Mesendoderm (in vitro differentiated cells): ENCODE data around the gene EYS.

Source experiments
- DNase-seq: peaks from one replicate; pipeline ENCODE4 v3.0.0; 2013
- H2AK5ac ChIP-seq: 2 replicates; pipeline ENCODE4 v1.6.1; 2013; ENCODE audit warnings: low read length, inconsistent platforms
- H2BK120ac ChIP-seq: 2 replicates; pipeline ENCODE4 v1.6.1; 2013; ENCODE audit warnings: low read depth, mild to moderate bottlenecking, low read length, moderate library complexity, mixed read lengths
- H2BK15ac ChIP-seq: replicated peaks from 2 replicates; pipeline ENCODE4 v1.6.1; 2013; ENCODE audit warnings: low read depth, mild to moderate bottlenecking, moderate library complexity
- H2BK5ac ChIP-seq: 2 replicates; pipeline ENCODE4 v1.6.1; 2013; ENCODE audit warnings: low read length, inconsistent platforms
- H3K18ac ChIP-seq: 2 replicates; pipeline ENCODE4 v1.6.1; 2013; ENCODE audit warnings: mild to moderate bottlenecking, low read length, mixed read lengths
- H3K23ac ChIP-seq: one replicate; pipeline ENCODE4 v1.6.1; 2013; ENCODE audit warnings: low read length
- H3K27ac ChIP-seq: 2 replicates; pipeline ENCODE4 v1.5.1; 2013; ENCODE audit warnings: low read depth, mild to moderate bottlenecking, inconsistent platforms, low read length, moderate library complexity
- H3K27me3 ChIP-seq: 2 replicates; pipeline ENCODE4 v1.6.1; 2013; ENCODE audit warnings: low read length, control low read depth, mild to moderate bottlenecking, inconsistent platforms; ENCODE audit not compliant: insufficient read depth, poor library complexity
- H3K36me3 ChIP-seq: 2 replicates; pipeline ENCODE4 v1.6.1; 2013; ENCODE audit warnings: low read length, inconsistent platforms; ENCODE audit not compliant: control insufficient read depth, insufficient read depth
- H3K4ac ChIP-seq: one replicate; pipeline ENCODE4 v1.6.1; 2013; ENCODE audit warnings: low read depth, mild to moderate bottlenecking, low read length, moderate library complexity
- H3K4me1 ChIP-seq: 2 replicates; pipeline ENCODE4 v1.6.1; 2013; ENCODE audit warnings: low read depth, low read length, inconsistent platforms; ENCODE audit not compliant: control insufficient read depth
- H3K4me2 ChIP-seq: 2 replicates; pipeline ENCODE4 v1.6.1; 2013; ENCODE audit warnings: low read length
- H3K4me3 ChIP-seq: 2 replicates; pipeline ENCODE4 v1.5.1; 2013; ENCODE audit warnings: mild to moderate bottlenecking, low read length
- H3K56ac ChIP-seq: one replicate; pipeline ENCODE4 v1.6.1; 2013; ENCODE audit warnings: low read length
- H3K79me1 ChIP-seq: 2 replicates; pipeline ENCODE4 v1.6.1; 2013; ENCODE audit warnings: low read length, inconsistent platforms
- H3K79me2 ChIP-seq: 2 replicates; pipeline ENCODE4 v1.6.1; 2013; ENCODE audit warnings: mild to moderate bottlenecking, low read length; ENCODE audit not compliant: control insufficient read depth, insufficient read depth
- H3K9ac ChIP-seq: 2 replicates; pipeline ENCODE4 v1.6.1; 2013; ENCODE audit warnings: low read length, inconsistent platforms
- H4K5ac ChIP-seq: one replicate; pipeline ENCODE4 v1.6.1; 2013; ENCODE audit warnings: low read length
- H4K8ac ChIP-seq: one replicate; pipeline ENCODE4 v1.6.1; 2013; ENCODE audit warnings: low read depth, mild to moderate bottlenecking, control low read depth, low read length, moderate library complexity
- WGBS: extraction: QIAGEN DNeasy Blood & Tissue Kit; methylation state at CpG from one replicate; pipeline ENCODE4 v1.1.7; 2013; ENCODE audit warnings: low lambda C conversion rate, missing lambda C conversion rate; ENCODE audit not compliant: insufficient coverage; ENCODE audit errors: extremely low coverage; 5-methylcytosine and 5-hydroxymethylcytosine counted together

The EYS gene

GRCh38 chr6:63999613-64000012 lies 1707.4 kb downstream of the EYS start:
- H3K79me1 ChIP-seq: no peaks in the 10 kb centered on the region
- H4K5ac ChIP-seq: no peak overlapping the region
- no peaks in the 10 kb centered on the region for H3K79me2 ChIP-seq
- no peak overlapping the region for H4K8ac ChIP-seq
- no CpG with 5 or more reads among the region's 4 CpGs for WGBS
- H3K18ac ChIP-seq: no peak overlapping the region
- H3K4me2 ChIP-seq: no peak overlapping the region
- no peak overlapping the region for H2AK5ac ChIP-seq
- H3K36me3 ChIP-seq: no peaks in the 10 kb centered on the region
- no peaks in the 10 kb centered on the region for H3K27me3 ChIP-seq
- no peak overlapping the region for H2BK15ac ChIP-seq
- H2BK120ac ChIP-seq: no peak overlapping the region
- H3K9ac ChIP-seq: no peak overlapping the region
- H3K4ac ChIP-seq: no peak overlapping the region
- no peak overlapping the region for H3K56ac ChIP-seq
- no peak overlapping the region for H3K4me3 ChIP-seq
- no peak overlapping the region for H2BK5ac ChIP-seq
- no peak overlapping the region for H3K27ac ChIP-seq
- H3K4me1 ChIP-seq: no peaks in the 10 kb centered on the region
- H3K23ac ChIP-seq: no peak overlapping the region
- no peak for DNase-seq

DNA sequence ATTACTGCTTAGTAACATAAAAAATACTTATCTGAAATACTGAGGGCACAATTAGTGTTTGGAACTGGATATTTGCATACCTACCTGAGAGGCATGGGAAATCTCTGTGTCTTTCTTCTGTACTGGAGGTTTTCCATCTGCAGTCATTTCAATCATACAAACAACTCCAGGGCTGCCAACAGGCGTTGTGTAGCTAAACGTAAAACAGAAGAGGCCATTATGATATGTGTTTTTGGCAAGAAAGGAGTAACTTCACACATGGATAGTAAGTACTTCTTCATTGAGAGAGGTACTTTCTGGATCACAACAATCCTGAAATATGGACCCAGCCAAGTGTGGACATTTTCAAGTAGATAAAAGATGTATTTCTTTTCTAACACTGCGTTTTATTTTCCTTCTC lies 1708.0 kb downstream of the EYS start:
- DNase-seq: no peak
- Histone ChIP-seq H3K56ac (no peak overlapping the region), H3K23ac (no peak overlapping the region), H3K36me3 (no peaks in the 10 kb centered on the region), H3K9ac (no peak overlapping the region), H3K27ac (no peak overlapping the region), H3K4ac (no peak overlapping the region), H3K79me2 (no peaks in the 10 kb centered on the region), H3K27me3 (no peaks in the 10 kb centered on the region), H4K8ac (no peak overlapping the region), H2AK5ac (no peak overlapping the region), H2BK15ac (no peak overlapping the region), H3K18ac (no peak overlapping the region), H3K4me2 (no peak overlapping the region), H2BK5ac (no peak overlapping the region), H3K79me1 (no peaks in the 10 kb centered on the region), H3K4me1 (no peaks in the 10 kb centered on the region), H4K5ac (no peak overlapping the region), H2BK120ac (no peak overlapping the region), H3K4me3 (no peak overlapping the region)
- no CpG with 5 or more reads among the region's 3 CpGs for WGBS

DNA sequence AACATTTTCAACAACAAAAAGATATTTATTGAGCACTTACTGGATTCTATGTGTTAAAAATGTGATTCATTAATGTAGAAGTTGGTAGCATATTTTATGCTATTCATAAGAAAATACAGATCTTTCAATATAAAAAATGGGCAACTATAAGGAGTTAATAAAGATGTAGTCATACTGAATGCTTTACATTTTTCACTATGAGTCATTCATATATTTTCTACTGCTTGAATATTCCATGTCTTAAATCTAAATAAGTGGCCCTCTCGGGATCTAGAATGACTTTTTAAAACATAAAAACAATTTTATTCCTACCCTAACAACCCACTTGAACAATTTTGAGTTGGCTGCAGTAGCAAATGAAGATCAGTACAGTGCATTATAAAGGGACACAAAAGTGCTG lies 1709.3 kb downstream of the EYS start:
- H3K56ac ChIP-seq: no peak overlapping the region
- no peak overlapping the region for H2BK120ac ChIP-seq
- H3K4me2 ChIP-seq: no peak overlapping the region
- H3K79me2 ChIP-seq: no peaks in the 10 kb centered on the region
- H3K79me1 ChIP-seq: no peaks in the 10 kb centered on the region
- no peak overlapping the region for H3K9ac ChIP-seq
- no peak overlapping the region for H3K18ac ChIP-seq
- H2BK5ac ChIP-seq: no peak overlapping the region
- no peaks in the 10 kb centered on the region for H3K4me1 ChIP-seq
- no CpG with 5 or more reads among the region's 1 CpG for WGBS
- H4K8ac ChIP-seq: no peak overlapping the region
- no peaks in the 10 kb centered on the region for H3K36me3 ChIP-seq
- H3K27ac ChIP-seq: no peak overlapping the region
- H3K27me3 ChIP-seq: no peaks in the 10 kb centered on the region
- no peak overlapping the region for H2BK15ac ChIP-seq
- DNase-seq: no peak
- H4K5ac ChIP-seq: no peak overlapping the region
- no peak overlapping the region for H3K4me3 ChIP-seq
- no peak overlapping the region for H3K4ac ChIP-seq
- H2AK5ac ChIP-seq: no peak overlapping the region
- no peak overlapping the region for H3K23ac ChIP-seq

DNA sequence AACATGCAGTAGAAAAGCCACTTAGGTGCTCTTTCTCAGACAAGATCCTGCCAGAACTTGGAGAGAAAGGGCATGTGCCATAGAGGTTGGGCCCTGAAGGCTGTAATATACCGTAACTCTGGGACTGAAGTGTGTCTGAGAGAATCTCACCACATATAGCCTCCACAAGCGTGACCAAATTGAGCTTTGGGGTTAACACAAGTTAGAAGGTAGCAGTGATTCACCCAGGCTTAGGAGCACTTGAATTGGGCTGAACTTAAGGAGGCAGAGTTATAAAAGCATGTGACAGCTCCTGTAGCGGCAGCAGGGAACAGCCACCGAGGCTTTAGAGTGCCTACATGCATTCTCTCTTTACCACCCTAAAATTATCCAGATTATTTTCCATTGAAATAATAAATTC lies 1709.8 kb downstream of the EYS start:
- no peak overlapping the region for H4K5ac ChIP-seq
- no peaks in the 10 kb centered on the region for H3K79me2 ChIP-seq
- no peak overlapping the region for H3K4me2 ChIP-seq
- no peak overlapping the region for H2BK5ac ChIP-seq
- no peak overlapping the region for H3K27ac ChIP-seq
- no peaks in the 10 kb centered on the region for H3K36me3 ChIP-seq
- H3K4me3 ChIP-seq: no peak overlapping the region
- peak overlapping the region; percentile 76 for H4K8ac ChIP-seq
- no peaks in the 10 kb centered on the region for H3K79me1 ChIP-seq
- H2AK5ac ChIP-seq: no peak overlapping the region
- no peak overlapping the region for H3K9ac ChIP-seq
- no peak overlapping the region for H3K23ac ChIP-seq
- no peaks in the 10 kb centered on the region for H3K4me1 ChIP-seq
- H3K18ac ChIP-seq: no peak overlapping the region
- no CpG with 5 or more reads among the region's 4 CpGs for WGBS
- no peaks in the 10 kb centered on the region for H3K27me3 ChIP-seq
- no peak overlapping the region for H2BK120ac ChIP-seq
- no peak overlapping the region for H3K56ac ChIP-seq
- DNase-seq: peak; percentile 3
- H3K4ac ChIP-seq: no peak overlapping the region
- no peak overlapping the region for H2BK15ac ChIP-seq

DNA sequence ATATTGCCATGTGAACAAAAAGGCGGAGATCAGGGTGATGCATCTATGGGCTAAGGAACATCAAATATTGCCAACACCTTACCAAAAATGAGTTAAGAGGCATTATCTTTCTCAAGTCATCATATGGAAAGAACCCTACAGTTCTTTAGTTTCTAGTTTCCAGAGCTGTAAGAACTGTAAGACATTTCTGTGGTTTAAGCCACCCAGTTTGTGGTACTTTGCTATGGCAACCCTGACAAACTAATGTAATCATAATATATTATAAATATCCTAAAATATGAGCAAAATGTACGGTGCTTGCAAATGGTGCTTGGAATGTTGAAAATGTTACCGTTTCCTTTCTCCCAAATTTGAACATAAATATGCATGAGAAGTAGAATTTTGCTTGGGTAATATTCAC lies 1721.8 kb downstream of the EYS start:
- H3K4me3 ChIP-seq: no peak overlapping the region
- H3K23ac ChIP-seq: no peak overlapping the region
- H3K56ac ChIP-seq: no peak overlapping the region
- H3K9ac ChIP-seq: no peak overlapping the region
- H3K4me1 ChIP-seq: no peaks in the 10 kb centered on the region
- H4K8ac ChIP-seq: no peak overlapping the region
- H2BK5ac ChIP-seq: no peak overlapping the region
- H2BK15ac ChIP-seq: no peak overlapping the region
- H2BK120ac ChIP-seq: no peak overlapping the region
- no peak overlapping the region for H3K18ac ChIP-seq
- H2AK5ac ChIP-seq: no peak overlapping the region
- no peak overlapping the region for H3K4ac ChIP-seq
- H3K4me2 ChIP-seq: no peak overlapping the region
- no peaks in the 10 kb centered on the region for H3K79me2 ChIP-seq
- WGBS: no CpG with 5 or more reads among the region's 3 CpGs
- no peak overlapping the region for H3K27ac ChIP-seq
- H3K79me1 ChIP-seq: no peaks in the 10 kb centered on the region
- no peaks in the 10 kb centered on the region for H3K27me3 ChIP-seq
- no peaks in the 10 kb centered on the region for H3K36me3 ChIP-seq
- H4K5ac ChIP-seq: no peak overlapping the region
- no peak for DNase-seq

GRCh38 chr6:63975699-63976098 lies 1731.3 kb downstream of the EYS start:
- no peak overlapping the region for H2BK5ac ChIP-seq
- H3K4me1 ChIP-seq: no peaks in the 10 kb centered on the region
- H4K8ac ChIP-seq: no peak overlapping the region
- no peak overlapping the region for H2AK5ac ChIP-seq
- H3K18ac ChIP-seq: no peak overlapping the region
- H3K4ac ChIP-seq: no peak overlapping the region
- no peaks in the 10 kb centered on the region for H3K36me3 ChIP-seq
- H3K4me3 ChIP-seq: no peak overlapping the region
- no peak overlapping the region for H2BK120ac ChIP-seq
- H3K27me3 ChIP-seq: no peaks in the 10 kb centered on the region
- H3K79me2 ChIP-seq: no peaks in the 10 kb centered on the region
- H3K4me2 ChIP-seq: no peak overlapping the region
- DNase-seq: no peak
- H3K9ac ChIP-seq: no peak overlapping the region
- no peak overlapping the region for H2BK15ac ChIP-seq
- no peak overlapping the region for H3K27ac ChIP-seq
- no peak overlapping the region for H3K23ac ChIP-seq
- H3K79me1 ChIP-seq: no peaks in the 10 kb centered on the region
- H4K5ac ChIP-seq: no peak overlapping the region
- H3K56ac ChIP-seq: no peak overlapping the region
- WGBS: no CpG with 5 or more reads among the region's 1 CpG
